Activated T-cell treated with anti-CD3 and anti-CD28 coated beads, Interleukin-2, amount 50 U/mL, for 4 hours (primary cell): Measurements from ENCODE around the gene GPRC5A. TPM values are rescaled to one million over a fixed set of nuclear protein-coding genes. Genes with fewer than 3 reads are reported as not detected.

Source experiments
- ATAC-seq, 2 donors: fragments of 200-7000 bp; cut with Tn5 transposase; one replicate each; pipeline ENCODE4 v1.10.0; 2021
- DNase-seq: peaks from one replicate; pipeline ENCODE4 v3.0.0-alpha.2; 2020
- H3K27me3 Mint-ChIP-seq: one replicate; pipeline ENCODE4 v1.8.0; 2021; ENCODE audit warnings: low read depth, mixed read lengths
- H3K36me3 Mint-ChIP-seq: one replicate; pipeline ENCODE4 v1.8.0; 2022; ENCODE audit warnings: mixed read lengths; ENCODE audit not compliant: insufficient read depth
- H3K4me1 Mint-ChIP-seq: one replicate; pipeline ENCODE4 v1.8.0; 2021; ENCODE audit warnings: low read depth, mixed read lengths
- H3K4me3 Mint-ChIP-seq: one replicate; pipeline ENCODE4 v1.8.0; 2021; ENCODE audit warnings: mild to moderate bottlenecking, moderate library complexity, mixed read lengths
- H3K9me3 Mint-ChIP-seq: one replicate; pipeline ENCODE4 v1.8.0; 2021; ENCODE audit warnings: mixed read lengths
- total RNA-seq, 3 donors: library from RNA; stranded (reverse); gene quantifications; one replicate each; pipeline ENCODE4 v1.2.1, GENCODE V29; 2021

Gene GPRC5A
- total RNA-seq, 3 donors from 2014 or later, result 0.30 to 0.86 (median 0.50) TPM

- H3K9me3 Mint-ChIP-seq, result no peaks in the 10 kb centered on the region
- H3K36me3 Mint-ChIP-seq, result no peaks in the 10 kb centered on the region
- DNase-seq, result no peak
- no peak overlapping the region for H3K4me3 Mint-ChIP-seq
- no peak for ATAC-seq
- H3K4me1 Mint-ChIP-seq, result peaks cover 15% of the 10 kb centered on the region
- peaks cover 29% of the 10 kb centered on the region for H3K27me3 Mint-ChIP-seq
Measured at GRCh38 chr12:12897302-12897701, 5.9 kb downstream of the GPRC5A start.

GRCh38 chr12:12898136-12898717 is 6.9 kb downstream of the GPRC5A start:
- ATAC-seq, result no peak
- Mint-ChIP-seq H3K9me3 (no peaks in the 10 kb centered on the region), H3K4me1 (peaks cover 15% of the 10 kb centered on the region), H3K4me3 (no peak overlapping the region), H3K27me3 (peaks cover 21% of the 10 kb centered on the region), H3K36me3 (no peaks in the 10 kb centered on the region)
- no peak for DNase-seq

- ATAC-seq (no peak), DNase-seq (no peak)
- Mint-ChIP-seq H3K4me3 (no peak overlapping the region), H3K27me3 (peaks cover 17% of the 10 kb centered on the region), H3K9me3 (no peaks in the 10 kb centered on the region), H3K36me3 (no peaks in the 10 kb centered on the region), H3K4me1 (peaks cover 15% of the 10 kb centered on the region)
Measured at GRCh38 chr12:12898911-12899511, 7.6 kb downstream of the GPRC5A start.

GRCh38 chr12:12899530-12900380 is 8.4 kb downstream of the GPRC5A start:
- Mint-ChIP-seq H3K9me3 (no peaks in the 10 kb centered on the region), H3K27me3 (peaks cover 15% of the 10 kb centered on the region), H3K4me3 (no peak overlapping the region), H3K4me1 (peaks cover 15% of the 10 kb centered on the region), H3K36me3 (no peaks in the 10 kb centered on the region)
- DNase-seq, result no peak
- peak; percentile 89 to 91 for ATAC-seq

GRCh38 chr12:12900786-12901157 is 9.4 kb downstream of the GPRC5A start:
- H3K4me1 Mint-ChIP-seq, result peaks cover 15% of the 10 kb centered on the region
- H3K27me3 Mint-ChIP-seq, result peaks cover 20% of the 10 kb centered on the region
- H3K36me3 Mint-ChIP-seq, result no peaks in the 10 kb centered on the region
- ATAC-seq (no peak), DNase-seq (no peak)
- no peaks in the 10 kb centered on the region for H3K9me3 Mint-ChIP-seq
- H3K4me3 Mint-ChIP-seq, result no peak overlapping the region

GRCh38 chr12:12901158-12901791 is 9.9 kb downstream of the GPRC5A start:
- ATAC-seq, result no peak
- Mint-ChIP-seq H3K4me1 (peaks cover 15% of the 10 kb centered on the region), H3K9me3 (no peaks in the 10 kb centered on the region), H3K36me3 (no peaks in the 10 kb centered on the region), H3K27me3 (peaks cover 20% of the 10 kb centered on the region), H3K4me3 (no peak overlapping the region)
- DNase-seq, result no peak

GRCh38 chr12:12902036-12902435 is 10.7 kb downstream of the GPRC5A start:
- Mint-ChIP-seq H3K36me3 (no peaks in the 10 kb centered on the region), H3K9me3 (no peaks in the 10 kb centered on the region), H3K4me1 (peaks cover 15% of the 10 kb centered on the region), H3K27me3 (peaks cover 20% of the 10 kb centered on the region), H3K4me3 (no peak overlapping the region)
- no peak for ATAC-seq
- DNase-seq, result no peak

- Mint-ChIP-seq H3K27me3 (peaks cover 13% of the 10 kb centered on the region), H3K36me3 (no peaks in the 10 kb centered on the region), H3K9me3 (no peaks in the 10 kb centered on the region), H3K4me1 (peaks cover 16% of the 10 kb centered on the region), H3K4me3 (no peak overlapping the region)
- DNase-seq, result no peak
- ATAC-seq, result no peak
Measured at GRCh38 chr12:12903642-12904609, 12.6 kb downstream of the GPRC5A start.

- DNase-seq, result no peak
- H3K27me3 Mint-ChIP-seq, result peaks cover 6% of the 10 kb centered on the region
- H3K36me3 Mint-ChIP-seq, result no peaks in the 10 kb centered on the region
- peaks cover 16% of the 10 kb centered on the region for H3K4me1 Mint-ChIP-seq
- no peak overlapping the region for H3K4me3 Mint-ChIP-seq
- ATAC-seq, result no peak
- H3K9me3 Mint-ChIP-seq, result no peaks in the 10 kb centered on the region
Measured at GRCh38 chr12:12907552-12907951, 16.2 kb downstream of the GPRC5A start.

GRCh38 chr12:12908252-12908651 is 16.9 kb downstream of the GPRC5A start:
- ATAC-seq (no peak), DNase-seq (no peak)
- Mint-ChIP-seq H3K4me1 (peaks cover 16% of the 10 kb centered on the region), H3K9me3 (no peaks in the 10 kb centered on the region), H3K27me3 (peaks cover 6% of the 10 kb centered on the region), H3K4me3 (no peak overlapping the region), H3K36me3 (no peaks in the 10 kb centered on the region)

- DNase-seq (no peak), ATAC-seq (no peak)
- Mint-ChIP-seq H3K27me3 (peaks cover 6% of the 10 kb centered on the region), H3K9me3 (no peaks in the 10 kb centered on the region), H3K4me1 (peaks cover 16% of the 10 kb centered on the region), H3K4me3 (no peak overlapping the region), H3K36me3 (no peaks in the 10 kb centered on the region)
Measured at GRCh38 chr12:12908711-12909110, 17.3 kb downstream of the GPRC5A start.

GRCh38 chr12:12909228-12909994 is 18.0 kb downstream of the GPRC5A start:
- no peak for ATAC-seq
- peaks cover 6% of the 10 kb centered on the region for H3K27me3 Mint-ChIP-seq
- no peak overlapping the region for H3K4me3 Mint-ChIP-seq
- no peak for DNase-seq
- no peaks in the 10 kb centered on the region for H3K36me3 Mint-ChIP-seq
- no peaks in the 10 kb centered on the region for H3K9me3 Mint-ChIP-seq
- peaks cover 16% of the 10 kb centered on the region for H3K4me1 Mint-ChIP-seq

GRCh38 chr12:12909995-12910420 is 18.6 kb downstream of the GPRC5A start:
- ATAC-seq (no peak), DNase-seq (no peak)
- peaks cover 16% of the 10 kb centered on the region for H3K4me1 Mint-ChIP-seq
- no peaks in the 10 kb centered on the region for H3K9me3 Mint-ChIP-seq
- H3K4me3 Mint-ChIP-seq, result no peak overlapping the region
- H3K36me3 Mint-ChIP-seq, result no peaks in the 10 kb centered on the region
- H3K27me3 Mint-ChIP-seq, result peaks cover 6% of the 10 kb centered on the region
